ENCODE measurements around the gene LSM2. TPM values are rescaled to one million over a fixed set of nuclear protein-coding genes. Genes with fewer than 3 reads are reported as not detected.

The LSM2 gene
- total RNA-seq, 2 donors from 2014 or later, result 21.0 to 22.4 TPM

GRCh38 chr6:31799781-31800180 is 7.0 kb downstream of the LSM2 start:
- Histone ChIP-seq H3K4me3 (no peak overlapping the region), H3K4me1 (peaks cover 7% of the 10 kb centered on the region), H3K9me3 (no peaks in the 10 kb centered on the region), H3K27ac (no peak overlapping the region), H3K27me3 (no peaks in the 10 kb centered on the region), H3K36me3 (replicated peaks in 1 of 2; ENCODE audit: insufficient read depth in 1 of 2, low read depth in 2 of 2) (no peaks in the 10 kb centered on the region)
- ATAC-seq (no peak), DNase-seq (no peak)
- no peak for TF ChIP-seq POLR2A (IDR thresholded peaks at IDR 0.05)
- TF ChIP-seq CTCF (IDR thresholded peaks at IDR 0.05), result no peak
- intact Hi-C loops (cut with DNase I), result no loop called here
- WGBS, 2 donors, result 89 to 92% methylated on average over 12 of the region's 12 CpGs

GRCh38 chr6:31797588-31797987 is 9.2 kb downstream of the LSM2 start:
- no peak overlapping the region for H3K4me3 ChIP-seq
- intact Hi-C loops (cut with DNase I), result no loop called here

GRCh38 chr6:31796993-31797385 is 9.8 kb downstream of the LSM2 start:
- no peak for ATAC-seq
- intact Hi-C loops (cut with DNase I), result no loop called here

More at GRCh38 chr6:31797588-31797987, 9.2 kb downstream of the LSM2 start:
- ATAC-seq (no peak), DNase-seq (no peak)
- TF ChIP-seq CTCF (IDR thresholded peaks at IDR 0.05) (no peak), POLR2A (IDR thresholded peaks at IDR 0.05) (no peak)
- Histone ChIP-seq H3K36me3 (replicated peaks in 1 of 2; ENCODE audit: insufficient read depth in 1 of 2, low read depth in 2 of 2) (no peaks in the 10 kb centered on the region), H3K4me1 (peaks cover 22% of the 10 kb centered on the region), H3K27me3 (no peaks in the 10 kb centered on the region), H3K27ac (no peak overlapping the region), H3K9me3 (no peaks in the 10 kb centered on the region)
- WGBS, 2 donors, result 60 to 69% methylated on average over 5 of the region's 5 CpGs

GRCh38 chr6:31795616-31796298 is 11.0 kb downstream of the LSM2 start, which contains the start of gene VARS1:
VARS1 (minus strand) TSS chr6:31795752; CDS start chr6:31795217, 535 bp downstream.
- peak; percentile 97 for ATAC-seq
- Histone ChIP-seq H3K27me3 (no peaks in the 10 kb centered on the region), H3K27ac (peak within 1 kb of the TSS; percentile 94 to 100 (median 94)), H3K36me3 (replicated peaks in 1 of 2; ENCODE audit: insufficient read depth in 1 of 2, low read depth in 2 of 2) (peaks cover 0 to 3% of the 10 kb centered on the region in 2 donors), H3K4me1 (peaks cover 22% of the 10 kb centered on the region), H3K9me3 (no peaks in the 10 kb centered on the region), H3K4me3 (peak within 1 kb of the TSS; percentile 41 to 78)
- peak; percentile 92 to 93 (median 92) for DNase-seq
- intact Hi-C loops (cut with DNase I), result no loop called here
- 0% methylated on average over 8 to 35 of the region's 75 CpGs for WGBS, 2 donors
- TF ChIP-seq POLR2A (IDR thresholded peaks at IDR 0.05), result peak; percentile 38 to 60 (median 49)
- peak; percentile 68 to 98 (median 88) for TF ChIP-seq CTCF (IDR thresholded peaks at IDR 0.05)

More at GRCh38 chr6:31796993-31797385, 9.8 kb downstream of the LSM2 start:
- Histone ChIP-seq H3K4me1 (peaks cover 22% of the 10 kb centered on the region), H3K27me3 (no peaks in the 10 kb centered on the region), H3K36me3 (replicated peaks in 1 of 2; ENCODE audit: insufficient read depth in 1 of 2, low read depth in 2 of 2) (no peaks in the 10 kb centered on the region), H3K27ac (peak overlapping the region in 1 of 4 donors; percentile 95), H3K4me3 (no peak overlapping the region), H3K9me3 (no peaks in the 10 kb centered on the region)
- TF ChIP-seq POLR2A (IDR thresholded peaks at IDR 0.05), result no peak
- no peak for TF ChIP-seq CTCF (IDR thresholded peaks at IDR 0.05)
- DNase-seq, result no peak
- 86 to 95% methylated on average over 2 of the region's 2 CpGs for WGBS, 2 donors
